Brain microvascular endothelial cell (primary cell): Measurements from ENCODE around the gene TUBB.
"Not testable (repeated sequence)": the region's sequence is repeated elsewhere in the genome, so short reads cannot be mapped to it uniquely, and the experiment has no call there.

ENCODE experiments used
- DNase-seq: peaks from one replicate; pipeline ENCODE4 v3.0.0-alpha.2; 2020
- H3K27ac ChIP-seq: fragments of 250-450 bp; sonication (Bioruptor Pico); 2 replicates; pipeline ENCODE4 v1.5.1; 2020; ENCODE audit warnings: mild to moderate bottlenecking, moderate library complexity
- H3K27me3 ChIP-seq: fragments of 250-450 bp; sonication (Bioruptor Pico); replicated peaks from 2 replicates; pipeline ENCODE4 v1.5.1; 2020; ENCODE audit warnings: mild to moderate bottlenecking
- H3K36me3 ChIP-seq: fragments of 250-450 bp; sonication (Bioruptor Pico); replicated peaks from 2 replicates; pipeline ENCODE4 v1.5.1; 2020; ENCODE audit warnings: mild to moderate bottlenecking
- H3K4me3 ChIP-seq: 2 replicates; pipeline ENCODE4 v1.5.1; 2011; ENCODE audit warnings: low read depth, mild to moderate bottlenecking, control low read depth, low read length, moderate library complexity
- in situ Hi-C: cut with HindIII; loops from 2 replicates; pipeline ENCODE4 v1.10.0; 2017; ENCODE audit warnings: low sequenced_read_pairs, low pct_ligation_motif_present
- TF ChIP-seq, protein P1 (sequence below): IDR thresholded peaks from 2 replicates; pipeline ENCODE4 v1.5.1; 2011; ENCODE audit warnings: low read depth, mild to moderate bottlenecking, moderate library complexity, low read length, control low read depth, inconsistent platforms; ENCODE audit errors: missing control alignments

The TUBB gene

DNA sequence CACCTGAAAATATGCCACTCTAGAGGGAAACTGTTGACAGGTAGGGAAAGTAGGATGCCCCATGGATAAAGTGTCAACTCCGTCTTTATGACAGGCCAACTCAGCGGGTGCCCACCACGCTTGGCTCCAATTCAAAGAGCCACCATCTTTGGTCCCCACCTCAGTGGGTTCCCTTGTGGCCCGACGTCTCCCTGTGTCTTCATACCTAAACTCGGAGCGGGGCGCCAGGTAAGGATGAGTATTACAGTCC, 3.3 kb upstream of the TUBB start:
- DNase-seq = no peak
- in situ Hi-C loops = no loop called here
- Histone ChIP-seq H3K4me3 (peak overlapping the region; percentile 76), H3K27ac (peak overlapping the region; percentile 93), H3K27me3 (no peaks in the 10 kb centered on the region), H3K36me3 (peaks cover 20% of the 10 kb centered on the region)
- TF ChIP-seq, protein P1, sequence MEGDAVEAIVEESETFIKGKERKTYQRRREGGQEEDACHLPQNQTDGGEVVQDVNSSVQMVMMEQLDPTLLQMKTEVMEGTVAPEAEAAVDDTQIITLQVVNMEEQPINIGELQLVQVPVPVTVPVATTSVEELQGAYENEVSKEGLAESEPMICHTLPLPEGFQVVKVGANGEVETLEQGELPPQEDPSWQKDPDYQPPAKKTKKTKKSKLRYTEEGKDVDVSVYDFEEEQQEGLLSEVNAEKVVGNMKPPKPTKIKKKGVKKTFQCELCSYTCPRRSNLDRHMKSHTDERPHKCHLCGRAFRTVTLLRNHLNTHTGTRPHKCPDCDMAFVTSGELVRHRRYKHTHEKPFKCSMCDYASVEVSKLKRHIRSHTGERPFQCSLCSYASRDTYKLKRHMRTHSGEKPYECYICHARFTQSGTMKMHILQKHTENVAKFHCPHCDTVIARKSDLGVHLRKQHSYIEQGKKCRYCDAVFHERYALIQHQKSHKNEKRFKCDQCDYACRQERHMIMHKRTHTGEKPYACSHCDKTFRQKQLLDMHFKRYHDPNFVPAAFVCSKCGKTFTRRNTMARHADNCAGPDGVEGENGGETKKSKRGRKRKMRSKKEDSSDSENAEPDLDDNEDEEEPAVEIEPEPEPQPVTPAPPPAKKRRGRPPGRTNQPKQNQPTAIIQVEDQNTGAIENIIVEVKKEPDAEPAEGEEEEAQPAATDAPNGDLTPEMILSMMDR = no peak

DNA sequence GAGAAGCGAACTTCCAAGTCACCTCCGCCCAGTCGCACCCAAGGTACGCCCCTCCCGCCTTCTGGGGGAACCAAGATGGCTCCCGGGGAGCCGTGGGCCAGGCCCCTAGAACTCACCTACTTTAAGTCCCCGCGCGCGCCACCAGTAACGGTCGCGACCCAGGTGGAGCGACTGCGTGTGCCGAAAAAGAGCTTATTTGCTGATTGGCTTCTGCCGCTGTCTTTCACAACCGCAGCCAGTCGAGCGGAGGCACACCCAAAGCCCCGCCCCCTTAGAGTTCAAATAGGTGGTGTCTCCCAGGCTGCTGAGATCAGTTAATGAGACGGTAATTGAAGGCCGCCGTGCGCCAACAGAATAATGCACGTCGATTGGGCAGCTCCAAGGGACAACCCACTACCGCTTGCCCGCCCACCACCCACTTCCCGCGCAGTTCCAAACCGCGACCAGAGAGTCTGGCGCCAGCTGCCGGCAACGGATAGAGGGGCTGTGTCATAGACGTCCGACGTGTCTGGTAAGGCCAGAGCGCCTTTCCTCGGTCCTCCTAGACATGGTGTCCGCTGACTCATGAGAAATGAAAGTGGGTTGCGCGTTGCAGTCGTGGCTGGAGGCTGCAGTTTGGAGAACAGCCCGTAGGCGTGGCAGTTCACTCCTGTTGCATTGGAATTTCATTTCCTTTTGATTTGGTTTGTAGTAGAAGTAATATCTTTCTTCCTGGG, 2.9 kb upstream of the TUBB start, which contains the start of gene MDC1:
TSS of gene MDC1 (minus strand) at position 153 of the 716 bp plus-strand sequence. CDS start 2,106 bp downstream, outside the sequence.
- peak within 1 kb of the TSS; percentile 76 for H3K4me3 ChIP-seq
- no peaks in the 10 kb centered on the region for H3K27me3 ChIP-seq
- peaks cover 24% of the 10 kb centered on the region for H3K36me3 ChIP-seq
- TF ChIP-seq, protein P1 = peak; percentile 47
- peak within 1 kb of the TSS; percentile 93 for H3K27ac ChIP-seq
- in situ Hi-C loops = no loop called here
- peak; percentile 100 for DNase-seq

DNA sequence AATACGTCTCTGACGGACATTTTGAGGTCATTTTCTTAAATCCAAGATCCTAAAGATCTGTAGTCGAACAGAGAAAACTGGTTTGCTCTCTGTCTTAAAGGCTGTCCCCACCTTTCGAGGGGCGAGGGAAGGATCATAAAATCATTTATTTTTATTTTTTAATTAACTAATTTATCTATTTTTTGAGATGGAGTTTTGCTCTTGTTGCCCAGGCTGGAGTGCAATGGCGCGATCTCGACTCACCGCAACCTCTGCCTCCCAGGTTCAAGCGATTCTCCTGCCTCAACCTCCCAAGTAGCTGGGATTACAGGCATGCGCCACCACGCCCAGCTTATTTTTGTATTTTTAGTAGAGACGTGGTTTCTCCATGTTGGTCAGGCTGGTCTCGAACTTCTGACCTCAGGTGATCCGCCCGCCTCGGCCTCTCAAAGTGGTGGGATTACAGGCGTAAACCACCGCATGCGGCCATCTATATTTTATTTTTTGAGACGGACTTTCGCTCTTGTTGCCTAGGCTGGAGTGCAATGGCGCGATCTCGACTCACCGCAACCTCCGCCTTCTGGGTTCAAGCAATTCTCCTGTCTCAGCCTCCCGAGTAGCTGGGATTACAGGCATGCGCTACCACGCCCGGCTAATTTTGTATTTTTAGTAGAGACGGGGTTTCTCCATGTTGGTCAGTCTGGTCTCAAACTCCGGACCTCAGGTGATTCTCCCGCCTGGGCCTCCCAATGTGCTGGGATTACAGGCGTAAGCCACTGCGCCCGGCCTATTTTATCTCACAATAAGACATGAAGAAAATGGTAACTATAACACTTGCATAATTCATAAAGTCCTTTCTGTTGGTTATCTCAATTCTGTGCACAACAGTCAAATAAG, 2.1 kb upstream of the TUBB start:
- in situ Hi-C loops = not testable (repeated sequence)

DNA sequence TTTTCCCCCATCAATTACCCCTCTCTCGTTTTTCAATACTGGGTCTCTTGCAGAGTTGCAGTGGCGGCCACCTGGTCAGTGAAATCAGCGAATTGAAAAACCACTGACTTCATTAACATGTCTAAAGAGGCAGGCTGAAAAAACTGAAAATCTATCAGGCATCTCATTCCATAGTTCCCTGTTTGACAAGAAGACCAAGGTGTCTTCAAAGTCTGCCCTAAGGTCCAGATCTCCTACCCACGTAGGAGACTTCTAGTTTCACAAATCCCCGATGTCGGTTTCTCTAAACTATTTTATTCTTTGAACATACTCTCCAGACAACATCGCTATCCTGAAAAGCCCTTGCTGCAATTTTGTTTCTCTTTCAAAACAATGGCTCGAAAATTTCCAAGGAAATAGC, 796 bp upstream of the TUBB start:
- Histone ChIP-seq H3K27ac (peak overlapping the region; percentile 50), H3K4me3 (peak overlapping the region; percentile 77), H3K27me3 (no peaks in the 10 kb centered on the region), H3K36me3 (peaks cover 33% of the 10 kb centered on the region)
- no peak for DNase-seq
- TF ChIP-seq, protein P1 = no peak
- in situ Hi-C loops = no loop called here

More for the DNA sequence above, 2.1 kb upstream of the TUBB start:
- not testable (repeated sequence) for DNase-seq, H3K27me3 ChIP-seq
- Histone ChIP-seq H3K36me3 (peaks cover 24% of the 10 kb centered on the region), H3K4me3 (peak overlapping the region; percentile 22), H3K27ac (peak overlapping the region; percentile 88)

DNA sequence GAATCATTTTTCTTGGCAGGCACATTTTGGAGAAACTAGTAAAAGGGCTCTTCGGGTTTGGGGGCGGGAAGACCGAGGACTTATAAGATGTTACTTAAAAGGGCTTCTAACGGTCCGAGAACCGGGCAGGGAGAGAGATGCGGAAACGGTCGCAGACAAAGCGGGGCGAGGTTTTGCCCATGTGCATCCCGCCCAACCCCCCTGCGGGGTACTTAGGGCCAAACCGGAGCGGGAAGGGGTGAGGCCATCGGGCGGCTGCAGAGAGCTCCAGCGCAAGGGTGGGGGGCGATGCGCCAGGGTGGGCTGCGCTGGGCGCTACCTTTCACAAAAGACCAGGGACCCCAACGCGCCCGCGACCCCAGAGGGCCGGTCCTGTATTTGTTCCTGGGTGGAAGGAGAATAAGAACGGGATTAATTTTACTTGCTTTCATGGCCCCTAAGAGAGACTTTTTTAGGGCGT, 616 bp downstream of the TUBB start:
- Histone ChIP-seq H3K4me3 (peak overlapping the region; percentile 77), H3K27me3 (no peaks in the 10 kb centered on the region), H3K27ac (peak overlapping the region; percentile 83), H3K36me3 (peaks cover 47% of the 10 kb centered on the region)
- in situ Hi-C loops = no loop called here
- no peak for DNase-seq
- TF ChIP-seq, protein P1 = no peak
